GM19455 (cell line): ENCODE results near the gene VWA7.
A peak's percentile ranks its signal among the peaks of the same experiment; 100 is the strongest.

ENCODE experiments used
- ATAC-seq: cut with Tn5 transposase; IDR thresholded peaks from one replicate; pipeline ENCODE4 v1.9.1; 2021; ENCODE audit not compliant: unreplicated experiment

Gene VWA7

DNA sequence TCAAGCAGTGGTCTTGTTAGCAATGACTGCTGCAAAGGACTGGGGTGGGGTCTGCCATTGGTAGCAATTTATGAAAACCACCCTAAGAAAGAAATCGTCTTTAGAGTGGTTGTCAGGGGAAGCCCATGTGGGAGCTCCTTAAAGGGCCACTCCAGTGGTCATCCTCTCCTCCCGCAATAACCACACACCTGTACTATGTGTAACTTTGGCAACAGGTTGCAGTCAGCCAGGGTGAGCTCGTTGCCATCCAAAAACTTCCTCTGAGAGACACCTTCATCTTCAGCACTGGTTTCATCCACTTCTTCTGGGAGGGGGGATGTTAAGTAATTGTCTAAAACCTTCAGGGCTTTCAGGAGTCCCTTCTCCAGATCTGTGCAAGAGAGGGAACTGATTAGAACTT is 45.1 kb downstream of the VWA7 start:
- no peak for ATAC-seq

DNA sequence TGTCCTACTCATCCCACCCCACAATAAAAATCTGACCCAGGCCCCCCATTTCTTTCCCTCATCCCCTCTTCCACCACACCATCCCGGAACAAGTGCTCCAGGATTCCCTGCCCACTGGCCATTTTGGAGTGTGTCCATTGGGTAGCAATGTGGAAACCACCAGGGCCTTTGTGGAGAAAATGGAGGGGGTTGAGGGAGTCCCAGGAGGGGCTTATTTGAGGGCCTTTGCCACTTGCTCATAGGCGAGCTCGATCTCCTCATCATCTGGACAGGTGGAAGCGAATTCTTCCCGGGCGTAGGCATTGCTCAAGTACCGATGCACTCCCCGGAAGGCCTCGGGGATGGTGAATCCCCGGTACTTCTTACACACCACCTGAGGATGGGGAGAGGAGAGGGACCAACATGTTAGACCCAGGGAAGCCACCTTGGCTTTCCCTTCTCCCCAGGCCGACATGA is 46.5 kb downstream of the VWA7 start:
- no peak for ATAC-seq

DNA sequence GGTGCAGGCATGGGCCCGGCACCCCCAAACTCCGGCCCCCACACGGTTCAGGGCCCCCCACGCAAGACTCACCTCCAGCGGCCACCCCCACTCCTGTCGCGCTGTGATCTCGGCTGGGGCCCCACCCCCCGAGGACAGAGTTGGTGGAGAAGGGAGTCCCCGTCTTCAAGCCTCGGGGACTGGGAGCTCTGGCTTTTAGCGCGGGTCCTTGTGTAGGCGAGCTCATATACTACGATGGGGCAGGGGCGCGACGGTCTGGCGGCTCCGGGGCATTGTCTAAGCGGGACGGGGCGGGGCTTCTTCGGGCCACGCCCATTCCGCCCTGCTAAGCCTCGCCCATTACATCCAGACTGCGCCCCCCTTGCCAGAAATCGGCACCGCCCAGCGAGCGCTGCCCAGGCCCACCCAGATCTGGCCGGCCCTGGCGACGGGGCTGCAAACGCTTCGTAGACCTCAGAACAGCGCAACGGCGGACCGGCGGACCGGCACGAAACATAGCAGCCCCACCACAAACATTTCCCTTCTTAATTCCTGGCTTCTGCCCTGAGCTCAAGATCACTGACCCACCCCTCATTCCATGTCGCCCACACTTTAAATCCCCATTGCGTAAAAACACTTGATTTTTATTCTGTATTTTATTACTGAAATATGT is 47.0 kb downstream of the VWA7 start:
- ATAC-seq = peak; percentile 35

DNA sequence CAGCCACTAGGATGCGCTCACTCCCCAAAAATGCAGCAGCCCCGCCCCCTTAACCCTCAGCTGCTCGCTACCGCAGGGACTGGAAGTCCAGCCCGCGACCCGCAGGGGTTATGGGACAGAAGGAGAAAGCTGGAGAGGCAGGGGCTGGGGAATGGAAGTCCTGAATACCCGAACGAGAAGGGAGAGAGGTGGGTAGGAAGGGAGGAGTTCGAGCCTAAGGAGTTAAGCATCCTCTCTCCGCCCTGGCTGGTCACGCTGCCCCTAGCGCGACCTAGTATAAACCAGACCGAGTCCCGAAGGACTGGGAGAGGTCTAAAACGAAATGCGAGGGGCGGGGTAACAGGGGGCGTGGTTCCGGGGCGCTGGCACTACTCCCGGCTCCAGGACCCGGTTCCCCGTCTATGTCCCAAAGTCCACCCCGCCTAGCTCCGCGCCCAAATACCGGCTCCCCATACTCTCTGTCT is 47.6 kb downstream of the VWA7 start:
- ATAC-seq = peak; percentile 42

DNA sequence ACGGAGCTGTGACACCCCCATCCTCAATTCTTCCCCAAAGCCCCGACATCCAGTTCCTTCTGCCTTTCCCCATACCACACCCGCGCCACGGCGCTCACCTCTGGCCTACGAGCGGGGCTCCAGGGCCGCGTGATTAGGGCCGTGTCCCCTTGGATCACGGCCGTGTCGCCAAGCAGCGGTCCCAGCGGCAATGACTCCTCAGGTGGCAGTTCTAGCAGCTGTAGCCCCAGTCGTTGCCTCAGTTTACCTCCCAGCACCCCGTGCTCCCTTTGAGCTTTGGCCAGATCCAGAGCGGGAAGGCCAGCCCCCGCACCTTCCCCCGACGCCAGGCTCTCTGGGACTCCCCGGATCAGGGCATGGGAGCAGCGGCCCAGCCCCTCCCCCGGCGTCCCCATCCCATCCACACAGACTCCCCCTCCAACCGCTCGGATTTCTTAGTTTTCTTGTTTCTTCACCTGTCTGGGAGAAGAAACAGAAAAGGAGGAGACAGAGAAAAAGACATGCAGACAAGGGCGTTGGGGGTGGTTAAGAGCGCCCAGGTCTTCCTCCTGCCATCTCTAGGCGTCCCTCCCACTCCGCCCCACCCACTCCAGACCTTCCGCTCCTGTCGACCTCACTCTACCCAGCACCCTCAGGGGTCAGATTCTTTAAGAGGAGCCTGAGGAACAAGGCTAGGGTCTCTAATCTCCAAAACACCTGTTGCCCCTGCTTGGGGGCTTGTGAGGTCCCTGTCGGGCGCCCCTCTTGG is 48.2 kb downstream of the VWA7 start, which contains the start of gene DDAH2:
DDAH2 (minus strand) TSS at position 533 of the 748 bp plus-strand sequence; CDS start at position 395, 138 bp downstream.
- no peak for ATAC-seq

DNA sequence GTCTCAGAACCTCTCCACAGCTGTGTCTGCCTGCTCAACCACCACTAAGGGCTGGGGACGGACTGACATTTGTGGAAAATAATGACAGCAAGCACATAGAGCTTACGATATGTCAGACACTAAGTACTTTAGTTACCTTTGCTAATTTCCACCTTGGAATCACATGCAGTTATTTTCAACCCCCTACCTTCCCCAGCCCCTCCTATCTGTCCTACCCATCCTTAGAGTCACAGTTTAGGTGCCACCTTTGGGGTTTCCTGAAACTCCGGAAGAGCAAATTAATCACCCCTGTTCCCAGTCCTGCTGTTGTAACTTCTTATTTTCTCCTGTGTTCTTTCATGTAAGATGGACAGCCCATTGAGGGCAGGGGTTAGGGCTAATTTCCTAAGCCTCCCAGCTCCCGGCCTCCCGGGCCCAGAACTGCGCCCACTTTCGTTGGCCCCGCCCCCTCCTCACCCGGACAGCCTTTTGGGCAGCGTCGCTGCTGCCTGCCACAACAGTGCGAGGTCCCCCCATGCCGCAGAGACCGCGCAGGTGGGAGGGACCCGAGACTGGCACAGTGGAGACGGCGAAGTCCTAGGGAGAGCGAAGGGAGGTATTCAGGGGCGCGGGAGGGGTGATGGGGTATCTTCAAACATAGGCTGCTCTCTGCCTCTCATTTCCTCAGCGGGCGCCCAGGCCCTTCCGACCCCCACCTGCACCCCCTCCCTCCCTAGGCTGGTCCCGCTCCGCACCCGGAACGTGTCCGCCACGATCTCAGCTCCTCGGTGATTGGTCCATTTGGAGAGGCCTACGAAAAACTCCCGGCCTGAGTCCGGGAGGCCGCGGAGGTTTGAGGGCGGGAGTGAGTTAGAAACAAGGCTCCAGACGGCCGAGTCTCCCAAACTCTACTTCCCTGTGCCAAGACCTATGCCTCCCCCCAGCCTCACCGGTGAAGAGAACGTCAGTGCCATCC is 49.1 kb downstream of the VWA7 start:
- no peak for ATAC-seq

DNA sequence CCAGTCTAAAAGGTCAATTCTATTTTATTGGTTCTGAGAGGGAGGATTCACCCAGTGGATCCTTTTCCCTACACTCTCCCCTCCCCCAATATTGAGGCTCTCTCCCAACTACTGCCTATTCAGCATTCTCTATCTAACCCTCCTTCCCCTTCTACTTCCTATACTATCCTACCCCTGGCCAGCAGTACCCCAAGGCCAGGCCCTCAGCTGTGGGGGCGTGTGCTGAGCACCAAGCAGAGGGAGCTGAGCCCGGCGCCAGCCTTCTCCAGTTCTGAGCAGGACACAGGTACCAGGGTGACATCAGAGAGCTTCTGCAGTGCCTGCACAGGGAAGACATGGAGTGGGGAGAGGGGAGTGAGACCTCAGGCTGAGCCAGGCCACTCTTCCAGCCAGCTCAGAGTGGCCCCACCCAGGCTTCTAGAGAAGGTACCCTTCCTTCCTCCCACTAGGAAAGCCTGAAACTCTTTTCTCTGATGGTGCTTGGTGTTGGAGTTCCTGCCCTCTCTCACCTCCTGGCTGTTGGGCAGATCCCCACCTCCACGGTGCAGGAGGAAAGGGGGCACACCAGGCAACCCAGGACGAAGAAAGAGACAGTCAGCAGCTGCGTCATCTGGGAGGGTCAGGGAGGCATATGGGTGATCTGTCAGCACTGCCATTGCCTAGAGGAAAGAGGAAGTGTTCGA is 50.0 kb downstream of the VWA7 start:
- ATAC-seq = no peak

DNA sequence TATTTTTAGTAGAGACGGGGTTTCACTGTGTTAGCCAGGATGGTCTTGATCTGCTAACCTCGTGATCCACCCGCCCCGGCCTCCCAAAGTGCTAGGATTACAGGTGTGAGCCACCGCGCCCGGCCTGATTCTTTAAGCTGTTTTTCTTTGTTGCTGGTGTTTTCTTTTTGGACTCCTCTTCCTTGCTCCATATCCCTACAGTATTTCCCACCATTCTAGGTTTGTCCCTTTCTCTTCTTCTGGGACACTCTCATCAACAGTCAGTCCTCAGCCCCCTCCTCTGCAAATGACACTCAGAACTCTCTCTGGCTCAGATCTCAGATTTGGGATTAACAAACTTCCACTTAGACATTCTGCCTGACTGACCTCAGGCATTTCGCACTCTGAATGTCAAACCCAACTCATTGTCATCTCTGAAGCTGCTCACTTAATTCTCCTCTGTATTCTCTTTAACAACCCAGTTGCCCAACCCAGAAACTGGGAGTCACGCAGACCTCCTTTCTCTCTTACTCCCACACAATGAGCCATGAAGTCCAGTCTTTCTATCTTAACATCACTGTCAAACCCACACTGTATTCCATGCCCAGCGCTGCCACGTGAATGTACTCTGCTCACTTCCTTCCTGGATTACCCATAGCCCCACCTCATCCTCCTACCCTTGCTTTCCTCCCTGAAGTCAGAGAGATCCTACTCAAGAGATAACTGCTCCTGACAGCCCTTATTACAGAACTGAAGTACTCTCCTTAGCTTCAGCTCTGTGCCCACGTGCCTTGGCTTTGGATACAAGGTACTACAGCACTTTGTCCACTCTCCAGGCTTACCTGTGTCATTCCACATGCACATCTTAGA is 51.4 kb downstream of the VWA7 start:
- ATAC-seq = no peak

DNA sequence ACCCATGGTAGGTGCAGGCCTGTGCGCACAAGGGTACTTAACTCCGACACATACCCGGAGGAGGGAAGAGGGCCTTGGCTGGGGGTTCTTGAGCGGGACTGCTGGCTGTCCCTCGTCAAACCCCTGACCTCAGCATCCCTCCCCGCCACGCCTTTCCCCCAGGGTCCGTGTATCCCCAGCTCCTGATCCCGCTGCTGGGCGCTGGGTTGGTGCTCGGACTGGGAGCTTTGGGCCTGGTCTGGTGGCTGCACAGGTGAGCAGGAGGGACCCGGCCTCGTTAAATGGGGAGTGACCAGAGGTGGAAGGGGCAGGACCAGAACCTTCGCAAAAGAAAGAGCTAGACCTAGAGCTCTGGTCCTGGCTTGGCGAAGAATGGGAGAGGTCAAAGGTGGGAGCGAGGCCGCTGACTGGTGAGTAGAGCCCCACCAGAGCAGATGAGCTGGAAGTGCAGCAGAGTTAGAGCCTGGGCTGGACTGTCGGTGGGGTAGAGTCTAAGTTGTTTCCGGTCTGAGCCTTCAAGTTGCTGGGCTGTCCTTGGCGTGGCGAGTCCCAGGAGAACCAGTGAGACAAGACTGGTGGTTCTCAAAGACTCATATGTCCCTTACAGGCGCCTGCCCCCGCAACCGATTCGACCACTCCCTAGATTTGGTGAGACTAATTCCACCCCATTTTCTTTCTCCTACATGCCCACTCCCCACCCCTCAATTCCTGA is 53.0 kb downstream of the VWA7 start:
- ATAC-seq = no peak

DNA sequence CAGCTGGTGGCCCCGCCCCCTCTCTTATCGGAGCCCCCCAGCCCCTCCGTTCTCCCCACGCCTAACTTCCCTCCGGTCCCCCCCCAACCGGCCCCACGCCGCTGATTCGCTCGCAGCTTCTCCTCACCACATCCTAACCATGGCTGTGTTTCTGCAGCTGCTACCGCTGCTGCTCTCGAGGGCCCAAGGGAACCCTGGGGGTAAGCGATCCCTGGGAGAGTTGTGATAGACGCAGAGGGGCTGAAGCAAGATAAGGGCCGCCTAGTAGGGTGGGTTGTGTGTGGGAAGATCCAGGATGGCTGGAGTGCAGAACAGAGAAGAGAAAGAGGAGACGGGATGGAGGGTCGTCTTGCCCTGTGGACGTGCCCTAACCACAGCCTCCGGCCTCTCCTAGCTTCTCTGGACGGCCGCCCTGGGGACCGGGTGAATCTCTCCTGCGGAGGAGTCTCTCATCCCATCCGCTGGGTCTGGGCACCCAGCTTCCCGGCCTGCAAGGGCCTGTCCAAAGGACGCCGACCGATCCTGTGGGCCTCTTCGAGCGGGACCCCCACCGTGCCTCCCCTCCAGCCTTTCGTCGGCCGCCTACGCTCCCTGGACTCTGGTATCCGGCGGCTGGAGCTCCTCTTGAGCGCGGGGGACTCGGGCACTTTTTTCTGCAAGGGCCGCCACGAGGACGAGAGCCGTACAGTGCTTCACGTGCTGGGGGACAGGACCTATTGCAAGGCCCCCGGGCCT is 53.7 kb downstream of the VWA7 start, which contains the start of gene MPIG6B:
MPIG6B (plus strand) TSS at position 129 of the 735 bp plus-strand sequence; CDS start at position 140, 11 bp downstream.
- ATAC-seq = no peak

DNA sequence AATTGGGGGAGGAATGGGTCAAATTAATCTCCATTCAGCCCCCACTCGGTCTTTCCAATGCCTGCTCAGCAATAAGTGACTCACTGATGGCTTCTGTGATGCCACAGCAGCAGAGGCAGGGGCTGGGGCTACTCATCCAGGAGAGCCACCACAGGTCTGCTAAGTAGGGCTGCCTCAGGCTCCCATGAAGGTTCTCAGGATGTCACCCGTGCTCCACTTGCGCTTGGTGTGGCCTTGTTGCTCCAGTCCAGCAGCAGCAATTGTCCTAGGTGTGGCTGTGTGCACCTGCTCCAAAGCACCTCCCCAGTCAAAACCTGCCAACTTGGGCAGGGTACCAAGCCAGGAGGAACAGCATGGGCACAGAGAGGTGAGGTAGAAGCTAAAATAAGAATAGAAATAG is 55.0 kb downstream of the VWA7 start:
- ATAC-seq = no peak

DNA sequence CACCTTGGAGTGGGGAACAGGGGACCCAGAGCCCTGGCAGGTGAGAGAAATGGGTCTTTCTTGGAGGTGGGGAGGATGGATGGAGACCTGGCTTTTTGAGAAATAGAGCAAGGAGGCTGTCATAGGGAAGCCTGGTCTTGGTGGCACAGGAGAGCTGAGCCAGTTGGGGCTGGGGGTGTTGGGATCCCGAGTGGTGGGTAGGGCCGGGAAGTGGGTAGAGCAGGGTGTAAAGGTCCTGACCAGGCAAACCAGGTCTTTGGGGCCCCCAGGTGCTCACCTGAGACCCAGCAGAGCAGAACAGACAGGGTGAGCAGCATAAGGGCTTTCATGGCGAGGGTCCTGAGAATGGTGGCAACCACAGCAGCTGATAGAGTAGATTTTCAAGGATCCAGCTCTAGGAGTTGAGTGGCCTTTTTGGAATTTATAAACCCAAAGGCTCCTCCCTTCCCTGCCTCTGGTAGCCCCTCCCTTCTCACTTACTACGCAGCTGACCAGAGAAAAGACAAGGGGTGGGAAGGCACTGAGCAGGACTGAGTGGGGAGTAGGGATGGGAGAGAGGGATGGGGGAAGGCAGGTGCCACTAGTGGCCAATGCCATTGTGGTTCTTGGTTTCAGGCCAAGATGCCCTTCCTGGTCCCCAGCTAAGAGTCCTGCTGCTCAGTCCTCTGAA is 55.6 kb downstream of the VWA7 start, which contains the start of gene LY6G6C:
LY6G6C (minus strand) TSS at position 396 of the 670 bp plus-strand sequence; CDS start at position 329, 67 bp downstream.
- ATAC-seq = no peak

DNA sequence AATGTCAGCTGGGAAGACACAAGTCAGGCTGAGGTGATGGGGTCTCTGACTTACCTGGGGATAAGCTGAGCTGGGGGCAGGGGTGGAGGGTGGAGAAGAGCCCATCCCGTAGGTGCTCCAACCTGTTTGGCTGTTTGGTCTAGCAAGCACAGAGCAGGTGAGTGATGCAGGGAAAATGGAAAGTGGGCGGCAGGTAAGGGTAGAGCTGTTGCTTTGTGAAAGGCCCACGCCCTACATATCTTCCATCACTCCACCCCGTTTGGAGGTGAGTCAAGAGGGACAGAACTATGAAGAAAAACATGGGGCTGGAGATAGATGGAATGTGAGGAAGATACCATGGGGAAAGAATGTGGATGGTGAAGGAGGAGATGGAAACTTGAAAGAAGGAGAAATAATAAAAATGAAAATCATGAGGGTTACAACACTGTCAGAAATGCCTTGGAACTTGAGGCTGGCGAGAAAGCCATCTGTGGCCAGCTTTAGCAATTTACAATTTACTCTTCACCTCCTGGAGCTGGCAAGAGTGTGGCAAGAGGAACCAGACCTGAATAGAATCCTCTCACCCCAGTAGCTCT is 56.8 kb downstream of the VWA7 start:
- ATAC-seq = no peak

DNA sequence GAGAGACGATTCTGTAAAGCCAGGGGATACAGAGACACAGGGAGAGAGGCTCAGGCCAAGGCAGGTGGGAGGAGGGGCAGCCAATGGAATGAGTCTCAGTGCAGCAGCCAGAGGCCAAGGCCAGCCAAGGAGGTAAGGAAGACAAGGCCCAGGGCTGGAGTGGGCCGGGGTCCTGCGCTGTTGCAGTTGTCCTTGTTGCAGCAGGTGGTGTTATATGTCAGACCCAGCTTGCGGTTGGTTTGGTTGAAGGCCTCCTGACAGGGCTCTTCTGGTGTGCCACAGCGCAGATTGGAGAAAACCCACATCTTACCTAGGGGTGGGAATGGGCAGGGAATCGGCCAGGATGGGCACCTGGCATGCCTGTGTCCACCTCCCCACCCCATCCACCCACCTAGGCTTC is 58.1 kb downstream of the VWA7 start:
- no peak for ATAC-seq

DNA sequence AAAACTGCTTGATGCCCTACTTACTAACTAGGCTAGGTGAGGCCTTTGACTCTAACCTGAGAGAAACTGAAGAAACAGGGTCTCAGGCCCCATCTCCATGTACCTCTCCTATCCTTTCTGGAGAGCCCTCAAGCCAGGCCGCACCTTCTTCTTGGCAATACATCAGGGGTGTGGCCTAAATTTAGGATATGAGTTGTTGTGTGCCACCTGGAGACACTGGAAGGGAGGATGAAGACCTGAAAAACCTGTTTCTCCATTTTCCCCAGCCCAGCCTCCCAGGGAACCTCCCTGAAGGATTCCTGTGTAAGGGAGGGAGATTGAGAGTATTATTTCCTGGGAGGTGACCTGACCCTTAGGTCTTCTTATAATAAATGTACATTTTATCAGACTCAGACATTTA is 58.9 kb downstream of the VWA7 start:
- no peak for ATAC-seq

DNA sequence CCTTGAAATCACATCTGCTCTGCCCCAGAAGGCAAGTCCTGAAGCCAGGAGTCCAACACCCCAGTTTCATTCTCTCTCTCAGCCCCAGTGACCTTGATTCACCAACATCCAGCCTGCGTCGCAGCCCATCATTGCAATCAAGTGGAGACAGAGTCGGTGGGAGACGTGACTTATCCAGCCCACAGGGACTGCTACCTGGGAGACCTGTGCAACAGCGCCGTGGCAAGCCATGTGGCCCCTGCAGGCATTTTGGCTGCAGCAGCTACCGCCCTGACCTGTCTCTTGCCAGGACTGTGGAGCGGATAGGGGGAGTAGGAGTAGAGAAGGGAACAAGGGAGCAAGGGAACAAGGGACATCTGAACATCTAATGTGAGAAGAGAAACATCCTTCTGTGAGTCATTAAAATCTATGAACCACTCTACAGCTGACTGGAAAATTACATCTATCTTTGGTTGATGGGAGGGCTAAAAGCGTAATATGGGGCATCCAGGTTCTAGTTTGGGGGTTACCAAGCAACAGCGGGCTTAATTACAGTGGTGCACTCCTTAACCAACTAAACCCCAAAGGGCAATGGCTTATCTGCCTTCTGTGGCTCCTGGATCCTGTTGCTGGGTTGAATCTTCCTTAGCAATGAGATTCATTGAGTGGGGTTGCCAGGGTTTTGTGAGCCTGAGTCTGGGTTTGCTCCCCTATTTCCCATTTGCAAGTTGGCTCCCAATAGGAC is 59.5 kb downstream of the VWA7 start:
- no peak for ATAC-seq
